Measurements from ENCODE around the gene SBK3.

GRCh38 chr19:55584871-55585270 lies 39.5 kb upstream of the SBK3 start:
- no peak for TF ChIP-seq CTCF (IDR thresholded peaks at IDR 0.05)
- TF ChIP-seq REST (IDR thresholded peaks at IDR 0.05; ENCODE audit: insufficient read depth in 1 of 2, low read depth in 2 of 2, low read length in 1 of 2), result no peak
- TF ChIP-seq POLR2AphosphoS5 (IDR thresholded peaks at IDR 0.05; ENCODE audit: low read depth, low read length), result no peak
